ENCODE results near the gene USP9X. TPM values are rescaled to one million over a fixed set of nuclear protein-coding genes. Genes with fewer than 3 reads are reported as not detected.
"Not testable (repeated sequence)": the region's sequence is repeated elsewhere in the genome, so short reads cannot be mapped to it uniquely, and the experiment has no call there.

The USP9X gene
- 10 to 100 TPM; 52.0 to 52.7 TPM for total RNA-seq

GRCh38 chrX:41084893-41085511 is at the start of gene USP9X:
Gene USP9X, plus strand, starts transcription at chrX:41085445. Its CDS starts 38,184 bp downstream, at chrX:41123629.
- ChIA-PET POLR2A (interaction anchor here (0.5 to 2.6 kb wide), 8 partner anchors 32 to 1230 kb away, joined by 3 to 16 read pairs (median 4); partner anchors contain the start of genes ATP6AP2 and MED14), CTCF (interaction anchor here (0.6 kb wide), 1 partner anchor 1661 kb away, joined by 4 read pairs; no protein-coding TSS in a partner anchor)

- CTCF ChIA-PET: no interaction called here
- POLR2A ChIA-PET: no interaction called here
These were observed 49.7 kb upstream of the USP9X start for GRCh38 chrX:41035582-41035981.

GRCh38 chrX:41036668-41037326 is 48.4 kb upstream of the USP9X start:
- CTCF ChIA-PET: no interaction called here
- POLR2A ChIA-PET: no interaction called here

- ChIA-PET POLR2A (no interaction called here), CTCF (no interaction called here)
These were observed 42.0 kb upstream of the USP9X start for GRCh38 chrX:41043196-41043595.

GRCh38 chrX:41043674-41044345 is 41.4 kb upstream of the USP9X start:
- POLR2A ChIA-PET: no interaction called here
- CTCF ChIA-PET: no interaction called here

- POLR2A ChIA-PET: no interaction called here
- CTCF ChIA-PET: no interaction called here
These were observed 39.2 kb upstream of the USP9X start for GRCh38 chrX:41045960-41046567.

GRCh38 chrX:41047878-41048534 is 37.2 kb upstream of the USP9X start:
- CTCF ChIA-PET: no interaction called here
- POLR2A ChIA-PET: no interaction called here

GRCh38 chrX:41050359-41050758 is 34.9 kb upstream of the USP9X start:
- ChIA-PET CTCF (no interaction called here), POLR2A (no interaction called here)

- CTCF ChIA-PET: no interaction called here
These were observed 34.0 kb upstream of the USP9X start for GRCh38 chrX:41051288-41051687.

GRCh38 chrX:41055740-41056139 is 29.5 kb upstream of the USP9X start:
- ChIA-PET CTCF (no interaction called here), POLR2A (no interaction called here)

More at GRCh38 chrX:41051288-41051687, 34.0 kb upstream of the USP9X start:
- POLR2A ChIA-PET: no interaction called here

GRCh38 chrX:41063276-41063675 is 22.0 kb upstream of the USP9X start:
- CTCF ChIA-PET, POLR2A ChIA-PET: not testable (repeated sequence)

- ChIA-PET CTCF (no interaction called here), POLR2A (no interaction called here)
These were observed 21.2 kb upstream of the USP9X start for GRCh38 chrX:41064018-41064417.

GRCh38 chrX:41066391-41066790 is 18.9 kb upstream of the USP9X start:
- POLR2A ChIA-PET: no interaction called here
- CTCF ChIA-PET: no interaction called here

GRCh38 chrX:41066969-41067368 is 18.3 kb upstream of the USP9X start:
- POLR2A ChIA-PET: no interaction called here
- CTCF ChIA-PET: no interaction called here

GRCh38 chrX:41067721-41068120 is 17.5 kb upstream of the USP9X start:
- ChIA-PET CTCF (no interaction called here), POLR2A (no interaction called here)

- ChIA-PET CTCF (no interaction called here), POLR2A (no interaction called here)
These were observed 8.5 kb upstream of the USP9X start for GRCh38 chrX:41076742-41077141.

GRCh38 chrX:41081821-41082220 is 3.4 kb upstream of the USP9X start:
- CTCF ChIA-PET: no interaction called here

GRCh38 chrX:41082783-41083182 is 2.5 kb upstream of the USP9X start:
- ChIA-PET CTCF (no interaction called here), POLR2A (no interaction called here)

More at GRCh38 chrX:41081821-41082220, 3.4 kb upstream of the USP9X start:
- POLR2A ChIA-PET: no interaction called here

- POLR2A ChIA-PET: interaction anchor here (0.6 to 2.6 kb wide), 7 partner anchors 32 to 1229 kb away, joined by 3 to 16 read pairs (median 4); partner anchors contain the start of genes ATP6AP2 and MED14
These were observed 977 bp upstream of the USP9X start for GRCh38 chrX:41084044-41084892.

More at GRCh38 chrX:41084044-41084892, 977 bp upstream of the USP9X start:
- CTCF ChIA-PET: interaction anchor here (0.6 kb wide), 2 partner anchors 914 to 1662 kb away, joined by 3 to 4 read pairs; no protein-coding TSS in a partner anchor

All from activated CD8-positive, alpha-beta memory T cell treated with anti-CD3 and anti-CD28 coated beads for 36 hours (primary cell).